ENCODE data around the gene NTRK3.

- no peak for TF ChIP-seq POLR2AphosphoS5 (IDR thresholded peaks at IDR 0.05)
- TF ChIP-seq CTCF (IDR thresholded peaks at IDR 0.05) = no peak
- TF ChIP-seq EP300 (IDR thresholded peaks at IDR 0.05) = no peak
- no peak for TF ChIP-seq POLR2A (IDR thresholded peaks at IDR 0.05)
Measured at GRCh38 chr15:88174571-88174970, 82.0 kb downstream of the NTRK3 start.

Data from upper lobe of left lung (tissue), 4 donors.